ENCODE results near the gene MKX.

GRCh38 chr10:27683226-27683625, 62.4 kb downstream of the MKX start:
- TF ChIP-seq CTCF (IDR thresholded peaks at IDR 0.05; ENCODE audit: extremely low read depth in 1 of 2, insufficient read depth in 1 of 2, low read depth in 1 of 2, low read length in 2 of 2) (no peak), MAX (IDR thresholded peaks at IDR 0.05; ENCODE audit: insufficient read depth, insufficient read length) (no peak), EZH2 (IDR thresholded peaks at IDR 0.05; ENCODE audit: borderline replicate concordance, low read depth, low read length, severe bottlenecking) (no peak), POLR2AphosphoS5 (IDR thresholded peaks at IDR 0.05; ENCODE audit: insufficient read depth, low read depth, low read length) (no peak), POLR2A (IDR thresholded peaks at IDR 0.05; ENCODE audit: low read depth, low read length) (no peak)

All from endothelial cell of umbilical vein (primary cell).